ENCODE results near the gene CA9.

- no peak for TF ChIP-seq CTCF (conservative IDR thresholded peaks at IDR 0.05; ENCODE audit: low read depth in 2 of 2)
- no peak for TF ChIP-seq JUNB (IDR thresholded peaks at IDR 0.05; ENCODE audit: unreplicated experiment)
- no peak for TF ChIP-seq EZH2phosphoT487 (IDR thresholded peaks at IDR 0.05; ENCODE audit: unreplicated experiment)
- TF ChIP-seq STAT1 (IDR thresholded peaks at IDR 0.05; ENCODE audit: unreplicated experiment): no peak
- no peak for TF ChIP-seq EZH2 (IDR thresholded peaks at IDR 0.05; ENCODE audit: low read depth, unreplicated experiment)
- no peak for TF ChIP-seq POLR2AphosphoS5 (IDR thresholded peaks at IDR 0.05; ENCODE audit: low read depth)
- no peak for TF ChIP-seq ZNF331 (CRISPR knock-in tag; IDR thresholded peaks at IDR 0.05; ENCODE audit: low read depth)
- TF ChIP-seq CREB1 (CRISPR knock-in tag; IDR thresholded peaks at IDR 0.05; ENCODE audit: low read depth): no peak
- no peak for TF ChIP-seq REST (IDR thresholded peaks at IDR 0.05; ENCODE audit: unreplicated experiment)
- TF ChIP-seq NANOG (IDR thresholded peaks at IDR 0.05; ENCODE audit: borderline replicate concordance): no peak
- TF ChIP-seq ZNF114 (CRISPR knock-in tag; IDR thresholded peaks at IDR 0.05): no peak
- no peak for TF ChIP-seq ETS1 (IDR thresholded peaks at IDR 0.05)
These were observed 1.5 kb downstream of the CA9 start for GRCh38 chr9:35675204-35675603.
